Gastroesophageal sphincter (tissue), 4 donors: ENCODE data around the gene TRMT61A. TPM values are rescaled to one million over a fixed set of nuclear protein-coding genes. Genes with fewer than 3 reads are reported as not detected.
A peak's percentile ranks its signal among the peaks of the same experiment; 100 is the strongest.

Experiments
- ATAC-seq: fragments of 150-250 bp; one replicate; pipeline ENCODE4 v1.9.1; 2016; ENCODE audit warnings: mild to moderate bottlenecking, moderate library complexity
- H3K27ac ChIP-seq, 4 donors: fragments of 200-600 bp; sonication (generic) in 3 of 4; 1 replicate in 3 of 4; 2 replicates in 1 of 4; pipeline ENCODE4 v1.5.1; 2016 to 2019
- H3K27me3 ChIP-seq: fragments of 200-600 bp; sonication (generic); one replicate; pipeline ENCODE4 v1.5.1; 2019
- H3K36me3 ChIP-seq, 2 donors: fragments of 200-600 bp; sonication (generic); one replicate each; pipeline ENCODE4 v1.5.1; 2019; ENCODE audit warnings: control low read depth in 1 of 2
- H3K4me1 ChIP-seq, 3 donors: fragments of 200-600 bp; sonication (generic); 1 replicate in 2 of 3; 2 replicates in 1 of 3; pipeline ENCODE4 v1.5.1; 2016 to 2019; ENCODE audit warnings: control low read depth in 2 of 3
- H3K4me3 ChIP-seq, 2 donors: fragments of 200-600 bp; sonication (generic); one replicate each; pipeline ENCODE4 v1.5.1; 2019; ENCODE audit warnings: mild to moderate bottlenecking in 1 of 2, moderate library complexity in 1 of 2
- H3K9me3 ChIP-seq, 3 donors: fragments of 200-600 bp; sonication (generic); one replicate each; pipeline ENCODE4 v1.5.1; 2017 to 2019; ENCODE audit warnings: control low read depth in 2 of 3
- CTCF ChIP-seq, 4 experiments: fragments of 200-600 bp in 2 of 4; fragments of 450-650 bp in 2 of 4; sonication (generic) in 1 of 4; IDR thresholded peaks; one replicate each; pipeline ENCODE4 v1.5.1; 2017 to 2019; ENCODE audit warnings: antibody characterized with exemption in 4 of 4, mild to moderate bottlenecking in 2 of 4, moderate library complexity in 2 of 4
- EP300 ChIP-seq: sonication (generic); formaldehyde crosslinking; IDR thresholded peaks from one replicate; pipeline ENCODE4 v1.6.1; 2017; ENCODE audit warnings: antibody characterized with exemption, mild to moderate bottlenecking
- POLR2A ChIP-seq, 2 donors: fragments of 450-650 bp; IDR thresholded peaks; one replicate each; pipeline ENCODE4 v1.6.1; 2017; ENCODE audit warnings: antibody characterized with exemption in 2 of 2, mild to moderate bottlenecking in 2 of 2, moderate library complexity in 1 of 2
- POLR2AphosphoS5 ChIP-seq: sonication (generic); formaldehyde crosslinking; IDR thresholded peaks from one replicate; pipeline ENCODE4 v1.6.1; 2017; ENCODE audit warnings: antibody characterized with exemption
- WGBS, 2 donors: methylation state at CpG; one replicate each; pipeline ENCODE4 v1.1.5; 2018; ENCODE audit warnings: low coverage in 1 of 2; 5-methylcytosine and 5-hydroxymethylcytosine counted together
- total RNA-seq, 4 donors: library from RNA; depleted of rRNA; stranded (reverse); fragments of >200 nt; gene quantifications; one replicate each; pipeline ENCODE4 v1.1.0, GENCODE V29; 2016

TRMT61A gene
- total RNA-seq, 4 donors from 2014 or later: 22.5 to 45.2 (median 30.9) TPM

GRCh38 chr14:103562429-103563225, 33.6 kb downstream of the TRMT61A start, which contains the start of the genes BAG5 and COA8:
Gene BAG5 (minus strand): TSS chr14:103562657. CDS start chr14:103561164, 1,493 bp downstream.
Gene COA8 (plus strand): TSS chr14:103562960. CDS start chr14:103563002, 42 bp downstream.
- H3K4me3 ChIP-seq: peak within 1 kb of the TSS; percentile 62 to 76
- peaks cover 0 to 16% of the 10 kb centered on the region in 2 donors for H3K36me3 ChIP-seq
- H3K4me1 ChIP-seq: peaks cover 9 to 87% (median 39%) of the 10 kb centered on the region in 3 donors
- peak within 1 kb of the TSS; percentile 89 to 99 (median 95) for H3K27ac ChIP-seq
- peak in 3 of 4 experiments; percentile 24 to 52 (median 29) for TF ChIP-seq CTCF (IDR thresholded peaks at IDR 0.05)
- peak; percentile 81 to 82 for TF ChIP-seq POLR2A (IDR thresholded peaks at IDR 0.05)
- peak; percentile 86 for TF ChIP-seq POLR2AphosphoS5
- TF ChIP-seq EP300: no peak
- no CpG with 5 or more reads among the region's 109 CpGs for WGBS, 2 donors
- no peaks in the 10 kb centered on the region for H3K9me3 ChIP-seq
- H3K27me3 ChIP-seq: no peaks in the 10 kb centered on the region
- peak; percentile 79 for ATAC-seq

GRCh38 chr14:103563226-103563620, 34.2 kb downstream of the TRMT61A start:
- Histone ChIP-seq H3K9me3 (no peaks in the 10 kb centered on the region), H3K4me3 (peak overlapping the region; percentile 62 to 76), H3K27me3 (no peaks in the 10 kb centered on the region), H3K4me1 (peaks cover 9 to 87% (median 35%) of the 10 kb centered on the region in 3 donors), H3K27ac (peak overlapping the region; percentile 89 to 99 (median 95)), H3K36me3 (peaks cover 0 to 16% of the 10 kb centered on the region in 2 donors)
- WGBS, 2 donors: 0 to 2% methylated on average over 9 to 16 of the region's 22 CpGs
- TF ChIP-seq POLR2A (IDR thresholded peaks at IDR 0.05): no peak
- TF ChIP-seq EP300: no peak
- no peak for TF ChIP-seq CTCF (IDR thresholded peaks at IDR 0.05)
- no peak for TF ChIP-seq POLR2AphosphoS5
- ATAC-seq: no peak

- H3K27me3 ChIP-seq: no peaks in the 10 kb centered on the region
- WGBS, 2 donors: 60 to 62% methylated on average over 16 to 21 of the region's 21 CpGs
- H3K27ac ChIP-seq: peak overlapping the region in 3 of 4 donors; percentile 89 to 99 (median 99)
- TF ChIP-seq EP300 (no peak), POLR2A (IDR thresholded peaks at IDR 0.05) (no peak), POLR2AphosphoS5 (no peak), CTCF (IDR thresholded peaks at IDR 0.05) (no peak)
- H3K9me3 ChIP-seq: no peaks in the 10 kb centered on the region
- peaks cover 9 to 84% (median 31%) of the 10 kb centered on the region in 3 donors for H3K4me1 ChIP-seq
- peaks cover 0 to 16% of the 10 kb centered on the region in 2 donors for H3K36me3 ChIP-seq
- ATAC-seq: no peak
- peak overlapping the region; percentile 62 to 76 for H3K4me3 ChIP-seq
Observed at GRCh38 chr14:103563844-103564505, 35.0 kb downstream of the TRMT61A start.

- Histone ChIP-seq H3K27ac (no peak overlapping the region), H3K36me3 (peaks cover 0 to 15% of the 10 kb centered on the region in 2 donors), H3K9me3 (no peaks in the 10 kb centered on the region), H3K4me1 (peaks cover 0 to 89% (median 17%) of the 10 kb centered on the region in 3 donors), H3K4me3 (no peak overlapping the region), H3K27me3 (no peaks in the 10 kb centered on the region)
- 54% methylated on average over 4 of the region's 8 CpGs; no CpG with 5 or more reads in 1 of the 2 donors for WGBS, 2 donors
- ATAC-seq: no peak
- TF ChIP-seq POLR2A (IDR thresholded peaks at IDR 0.05) (no peak), CTCF (IDR thresholded peaks at IDR 0.05) (no peak), EP300 (no peak), POLR2AphosphoS5 (no peak)
Observed at GRCh38 chr14:103568952-103569351, 40.0 kb downstream of the TRMT61A start.
